Activated naive CD8-positive, alpha-beta T cell treated with anti-CD3 and anti-CD28 coated beads, Interleukin-2, amount 50 U/mL, for 16 hours (primary cell): Measurements from ENCODE around the gene GINM1.

Experiments used
- DNase-seq: peaks from one replicate; pipeline ENCODE4 v3.0.0-alpha.2; 2020; ENCODE audit warnings: low read depth, low spot score

GINM1 gene, protein sequence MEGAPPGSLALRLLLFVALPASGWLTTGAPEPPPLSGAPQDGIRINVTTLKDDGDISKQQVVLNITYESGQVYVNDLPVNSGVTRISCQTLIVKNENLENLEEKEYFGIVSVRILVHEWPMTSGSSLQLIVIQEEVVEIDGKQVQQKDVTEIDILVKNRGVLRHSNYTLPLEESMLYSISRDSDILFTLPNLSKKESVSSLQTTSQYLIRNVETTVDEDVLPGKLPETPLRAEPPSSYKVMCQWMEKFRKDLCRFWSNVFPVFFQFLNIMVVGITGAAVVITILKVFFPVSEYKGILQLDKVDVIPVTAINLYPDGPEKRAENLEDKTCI

DNA sequence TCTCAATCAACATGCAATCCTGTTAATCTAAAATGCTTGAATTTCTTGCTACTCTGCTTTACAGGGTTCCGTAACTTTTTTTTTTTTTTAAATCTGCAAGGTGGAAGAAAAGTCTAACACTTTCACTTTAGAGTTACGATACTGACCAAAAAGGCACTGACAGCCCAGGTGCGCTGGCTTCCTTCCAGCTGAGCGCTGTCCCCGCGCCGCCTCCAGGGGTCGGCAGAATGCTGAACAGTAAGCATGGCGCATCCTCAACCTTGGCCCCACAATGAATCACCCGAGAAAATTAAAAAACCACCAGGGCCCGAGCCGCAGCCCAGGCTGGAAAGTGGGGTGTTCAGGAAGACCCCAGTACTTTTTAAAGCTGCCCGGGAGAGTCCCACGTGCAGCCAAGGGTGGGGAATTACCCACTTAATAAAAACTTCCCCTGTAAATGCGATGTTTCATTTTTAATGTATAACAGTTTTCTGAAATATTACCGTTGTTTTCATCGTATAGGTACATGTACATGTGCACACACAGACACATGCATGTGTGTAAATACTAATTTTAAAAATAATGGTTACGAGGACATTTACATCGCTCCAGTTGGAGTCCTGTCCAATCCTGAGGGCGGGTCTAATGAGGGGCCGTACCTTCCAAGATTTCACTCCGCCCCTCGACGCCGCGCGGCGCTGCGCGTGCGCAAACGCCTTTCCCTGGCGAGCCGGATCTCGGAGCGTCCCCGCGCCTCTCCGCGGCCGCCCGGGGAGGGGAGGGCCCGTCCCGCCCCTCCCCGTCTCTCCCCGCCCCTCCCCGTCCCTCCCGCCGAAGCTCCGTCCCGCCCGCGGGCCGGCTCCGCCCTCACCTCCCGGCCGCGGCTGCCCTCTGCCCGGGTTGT is at the start of gene GINM1:
Gene GINM1, plus strand, starts transcription at position 849 of the 883 bp plus-strand sequence. CDS start 40 bp downstream, outside the sequence.
- peak; percentile 89 for DNase-seq

DNA sequence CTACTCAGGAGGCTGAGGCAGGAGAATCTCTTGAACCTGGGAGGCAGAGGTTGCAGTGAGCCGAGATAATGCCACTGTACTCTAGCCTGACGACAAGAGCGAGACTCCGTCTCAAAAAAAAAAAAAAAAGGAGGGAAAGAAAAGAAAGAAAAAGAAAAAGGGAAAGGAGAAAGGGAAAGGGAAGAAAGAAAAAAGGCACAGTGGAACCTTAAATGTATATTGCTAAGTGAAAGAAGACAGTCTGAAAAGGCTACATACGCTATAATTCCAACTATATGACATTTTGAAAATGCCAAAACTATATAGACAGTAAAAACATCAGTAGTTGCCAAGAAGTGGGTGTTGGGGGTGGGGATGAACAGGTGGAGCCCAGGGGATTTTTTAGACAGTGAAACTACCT is 36.5 kb upstream of the GINM1 start:
- DNase-seq, result no peak

DNA sequence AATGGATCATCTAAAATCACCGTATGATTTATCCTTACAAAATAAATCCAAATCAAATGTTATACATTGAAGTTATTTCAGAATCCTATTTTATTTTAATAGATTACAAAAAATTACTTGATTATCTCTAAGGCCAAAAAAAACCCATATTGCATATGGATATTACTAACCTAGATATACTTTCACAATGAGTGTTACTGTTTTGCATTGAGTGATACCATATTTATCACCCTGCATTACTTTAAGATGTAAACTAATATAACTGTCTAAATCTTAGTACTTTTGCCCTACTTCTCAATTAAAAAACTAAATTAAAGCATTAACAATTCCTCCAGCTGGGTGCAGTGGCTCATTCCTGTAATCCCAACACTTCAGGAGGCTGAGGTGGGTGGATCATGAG is 31.4 kb upstream of the GINM1 start:
- DNase-seq, result no peak

DNA sequence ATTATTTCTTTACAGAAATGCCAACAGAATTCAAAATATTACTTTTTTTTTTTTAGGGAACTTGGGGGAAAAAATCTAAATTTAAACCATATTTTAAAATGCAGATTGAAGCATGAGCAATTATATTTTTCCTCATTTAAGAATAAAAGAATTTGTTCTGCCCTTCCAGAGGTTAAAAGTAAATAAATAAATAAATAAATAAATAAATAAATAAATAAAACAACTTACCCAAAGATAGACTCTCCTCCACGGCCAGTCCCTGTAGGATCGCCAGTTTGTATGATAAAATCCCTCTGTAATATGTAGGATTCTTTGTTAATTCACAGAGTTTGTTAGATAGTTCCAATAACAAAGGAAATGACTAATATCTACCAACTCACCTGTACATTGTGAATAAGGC is 25.0 kb upstream of the GINM1 start:
- no peak for DNase-seq

DNA sequence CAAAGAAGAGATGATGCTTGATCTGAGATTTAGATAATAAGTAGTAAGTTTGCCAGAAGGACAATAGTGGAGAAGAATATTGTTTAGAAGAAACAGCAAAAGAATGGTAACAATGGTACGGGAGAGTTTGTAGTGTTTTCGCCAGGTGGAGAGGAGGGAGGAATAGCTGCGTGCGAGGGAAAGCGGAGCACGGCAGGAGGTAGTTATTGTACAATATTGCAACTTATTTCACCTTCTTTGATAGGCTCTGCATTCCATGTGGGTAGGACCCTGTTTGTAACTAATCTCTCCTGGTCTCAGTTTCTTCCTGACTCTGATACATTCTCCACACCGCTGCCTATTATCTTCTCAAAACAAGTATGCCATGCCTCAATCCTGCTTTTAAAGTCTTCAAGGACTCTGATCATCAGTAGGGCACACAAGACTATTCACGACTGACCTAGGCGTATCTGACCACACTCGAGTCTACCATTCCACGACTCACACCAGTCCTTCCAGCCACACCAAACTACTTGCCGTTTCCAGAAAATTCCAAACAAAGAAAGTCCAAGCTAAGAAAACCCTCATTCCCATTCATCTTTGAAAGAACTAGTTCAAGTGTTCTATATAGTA is 21.4 kb upstream of the GINM1 start:
- no peak for DNase-seq

DNA sequence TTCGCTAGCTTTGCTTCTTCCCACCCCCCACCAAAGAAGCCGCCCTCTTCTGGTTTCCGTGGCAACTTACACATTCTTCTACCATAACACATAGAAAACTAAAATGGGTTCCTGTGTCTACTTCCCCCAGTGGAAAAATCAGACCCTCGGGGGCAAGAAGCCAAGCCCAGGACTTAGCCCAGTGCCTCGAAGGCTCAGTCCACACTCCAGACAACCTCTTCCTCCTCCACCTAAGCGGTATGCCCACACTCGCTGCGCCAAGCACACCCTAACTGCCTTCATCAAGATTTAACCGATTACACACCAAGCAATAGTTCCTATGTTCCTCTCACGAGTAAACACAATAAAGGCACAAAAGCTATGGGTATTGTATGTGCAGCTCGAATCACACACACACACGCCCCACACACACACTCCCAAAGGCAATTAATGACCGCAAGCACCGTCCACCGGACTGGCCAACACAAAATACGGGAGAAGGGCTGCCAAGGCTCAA is 20.9 kb upstream of the GINM1 start:
- DNase-seq, result no peak

DNA sequence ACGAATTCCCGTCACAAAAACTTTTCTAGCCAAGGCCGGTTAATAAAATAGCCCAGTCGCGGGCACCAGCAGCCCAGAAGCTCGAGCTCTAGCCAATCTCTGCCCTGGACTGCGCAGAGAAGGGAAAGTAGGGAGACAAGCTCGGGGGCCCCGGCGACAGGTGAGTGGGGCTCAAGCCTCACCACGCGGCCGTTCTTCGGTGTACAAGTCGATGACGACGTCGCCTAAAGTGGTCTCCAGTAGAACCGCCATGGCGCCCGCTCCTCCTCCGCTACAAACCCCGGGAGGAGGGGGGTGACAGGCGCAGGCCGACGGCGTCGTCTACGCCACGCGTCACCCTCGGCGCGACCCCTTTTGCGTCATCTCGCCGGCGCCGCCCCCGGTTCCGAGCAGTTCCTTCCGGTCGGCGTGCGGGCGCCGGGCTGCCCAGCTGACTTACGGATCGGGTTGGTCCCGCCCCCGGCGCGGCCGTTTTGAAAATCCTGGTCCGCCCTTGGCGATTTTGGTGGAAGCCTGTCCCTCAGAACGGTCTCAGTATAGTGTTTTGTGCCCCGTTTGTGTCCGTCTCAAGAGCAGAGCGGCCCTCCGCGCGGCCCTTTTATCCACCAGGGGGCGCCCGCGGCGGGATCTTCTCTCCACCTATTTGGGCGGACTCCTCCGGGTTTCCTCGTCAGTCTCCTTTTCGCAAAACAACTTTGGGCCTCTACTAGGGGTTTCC is 20.3 kb upstream of the GINM1 start, which contains the start of gene PPIL4:
Gene PPIL4, minus strand, starts transcription at position 290 of the 718 bp plus-strand sequence. Its CDS starts 38 bp downstream, at position 252.
- DNase-seq, result peak; percentile 90

DNA sequence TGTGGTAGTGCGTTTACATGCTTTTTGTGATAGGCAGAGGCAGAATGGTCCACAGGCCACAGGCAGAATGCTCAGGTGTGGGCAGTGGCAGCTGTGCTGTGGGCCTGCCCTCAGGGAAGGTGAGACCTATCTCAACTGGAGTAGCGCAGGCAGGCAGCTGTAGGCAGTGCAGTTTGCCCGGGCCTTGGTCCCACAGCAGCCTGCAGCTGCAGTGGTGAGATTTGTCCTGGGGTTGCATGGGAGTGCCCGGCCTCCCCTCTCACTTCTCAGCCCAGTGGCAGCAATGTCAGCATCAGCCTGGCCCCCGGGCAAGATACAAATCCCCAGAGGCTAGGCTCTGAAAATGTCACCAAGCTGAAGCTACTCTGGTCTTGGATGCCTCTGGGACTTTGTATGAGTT is 14.3 kb upstream of the GINM1 start:
- no peak for DNase-seq

DNA sequence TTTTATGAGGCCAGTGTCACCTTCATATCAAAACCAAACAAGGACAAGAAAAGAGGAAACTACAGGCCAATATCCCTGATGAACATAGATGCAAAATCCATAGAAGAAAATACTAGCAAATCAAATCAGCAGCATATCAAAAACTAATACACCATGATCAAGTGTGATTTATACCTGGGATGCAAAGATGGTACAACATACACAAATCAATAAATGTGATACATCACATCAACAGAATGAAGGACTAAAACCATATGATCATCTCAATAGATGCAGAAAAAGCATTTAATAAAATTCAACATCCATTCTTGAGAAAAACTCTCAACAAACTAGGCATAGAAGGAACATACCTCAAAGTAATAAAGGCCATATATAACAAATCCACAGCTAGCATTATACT is 8.1 kb upstream of the GINM1 start:
- DNase-seq, result no peak

DNA sequence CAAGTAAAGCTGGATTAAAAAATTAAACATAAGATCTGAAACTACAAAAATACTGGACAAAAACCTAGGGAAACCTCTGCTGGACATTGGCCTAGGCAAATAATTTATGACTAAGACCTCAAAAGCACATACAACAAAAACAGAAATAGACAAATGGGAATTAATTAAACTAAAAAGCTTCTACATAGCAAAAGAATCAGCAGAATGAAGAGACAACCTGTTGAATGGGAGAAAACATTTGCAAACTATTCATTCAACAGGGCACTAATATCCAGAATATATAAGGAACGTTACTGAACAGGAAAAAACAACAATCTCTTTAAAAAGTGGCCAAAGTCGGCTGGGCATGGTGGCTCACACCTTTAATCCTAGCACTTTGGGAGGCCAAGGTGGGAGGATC is 6.8 kb upstream of the GINM1 start:
- DNase-seq, result no peak

DNA sequence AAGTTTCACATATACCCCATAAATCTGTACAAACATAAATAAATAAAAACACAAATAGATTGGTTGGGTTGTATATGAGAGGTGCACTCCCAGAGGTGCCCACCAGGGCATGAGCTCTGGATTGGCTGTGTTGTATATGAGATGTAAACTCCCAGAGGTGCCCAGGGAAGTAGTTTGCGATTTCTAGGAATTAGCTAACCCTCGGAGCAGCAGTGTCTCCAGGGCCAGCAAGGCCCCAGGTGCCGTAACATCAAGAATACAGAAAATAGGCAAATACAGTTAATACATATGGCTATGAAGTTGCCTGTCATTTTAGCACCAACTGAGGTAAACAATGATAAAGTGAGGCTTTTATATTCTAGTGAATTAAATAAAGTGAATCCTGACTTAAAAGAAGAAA is 5.4 kb upstream of the GINM1 start:
- no peak for DNase-seq

DNA sequence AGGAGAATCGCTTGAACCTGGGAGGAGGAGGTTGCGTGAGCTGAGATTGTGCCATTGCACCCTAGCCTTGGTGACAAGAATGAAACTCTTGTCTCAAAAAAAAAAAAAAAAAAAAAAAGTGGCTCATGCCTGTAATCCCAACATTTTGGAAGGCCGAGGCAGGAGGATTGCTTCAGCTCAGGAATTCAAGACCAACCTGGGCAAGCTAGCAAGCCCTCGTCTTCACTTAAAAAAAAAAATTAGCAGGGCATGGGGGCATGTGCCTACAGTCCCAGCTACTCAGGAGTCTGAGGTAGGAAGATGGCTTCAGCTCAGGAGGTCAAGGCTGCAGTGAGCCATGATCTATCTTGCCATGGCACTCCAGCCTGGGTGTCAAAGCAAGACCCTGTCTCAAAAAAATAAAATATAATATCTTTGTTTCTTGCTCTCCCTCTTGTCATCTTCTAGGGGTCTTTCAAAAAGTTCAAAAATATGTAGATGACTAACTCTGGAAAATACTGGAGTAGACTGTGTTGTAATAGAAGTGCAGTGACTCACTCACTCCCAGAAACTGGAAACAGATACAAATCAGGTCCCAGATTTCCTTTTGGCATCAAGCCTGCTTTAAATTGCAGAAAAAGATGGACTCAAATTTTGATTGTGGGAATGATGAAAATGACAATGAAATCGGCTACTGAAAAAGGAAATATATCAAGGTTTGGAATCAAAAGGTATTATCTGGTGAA is 2.8 kb upstream of the GINM1 start:
- DNase-seq, result no peak

DNA sequence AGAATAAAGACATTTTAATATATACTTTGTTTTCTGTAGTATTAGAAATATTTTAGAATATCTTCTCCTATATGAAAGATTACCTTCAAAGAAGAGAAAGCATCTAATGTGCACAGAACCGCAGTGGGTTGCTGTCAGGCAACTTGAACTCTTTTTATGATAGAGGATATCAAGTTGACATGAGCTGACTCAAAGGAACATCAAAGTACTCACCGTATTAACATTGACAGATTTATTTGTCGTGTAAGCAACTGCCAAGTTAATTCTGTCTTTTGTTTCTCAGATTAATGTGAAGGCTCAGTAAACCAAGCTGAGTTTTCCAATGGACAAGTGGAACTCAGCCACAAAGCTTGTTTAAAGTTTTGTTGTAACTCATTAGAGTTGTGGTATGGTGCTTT is 2.2 kb upstream of the GINM1 start:
- no peak for DNase-seq

DNA sequence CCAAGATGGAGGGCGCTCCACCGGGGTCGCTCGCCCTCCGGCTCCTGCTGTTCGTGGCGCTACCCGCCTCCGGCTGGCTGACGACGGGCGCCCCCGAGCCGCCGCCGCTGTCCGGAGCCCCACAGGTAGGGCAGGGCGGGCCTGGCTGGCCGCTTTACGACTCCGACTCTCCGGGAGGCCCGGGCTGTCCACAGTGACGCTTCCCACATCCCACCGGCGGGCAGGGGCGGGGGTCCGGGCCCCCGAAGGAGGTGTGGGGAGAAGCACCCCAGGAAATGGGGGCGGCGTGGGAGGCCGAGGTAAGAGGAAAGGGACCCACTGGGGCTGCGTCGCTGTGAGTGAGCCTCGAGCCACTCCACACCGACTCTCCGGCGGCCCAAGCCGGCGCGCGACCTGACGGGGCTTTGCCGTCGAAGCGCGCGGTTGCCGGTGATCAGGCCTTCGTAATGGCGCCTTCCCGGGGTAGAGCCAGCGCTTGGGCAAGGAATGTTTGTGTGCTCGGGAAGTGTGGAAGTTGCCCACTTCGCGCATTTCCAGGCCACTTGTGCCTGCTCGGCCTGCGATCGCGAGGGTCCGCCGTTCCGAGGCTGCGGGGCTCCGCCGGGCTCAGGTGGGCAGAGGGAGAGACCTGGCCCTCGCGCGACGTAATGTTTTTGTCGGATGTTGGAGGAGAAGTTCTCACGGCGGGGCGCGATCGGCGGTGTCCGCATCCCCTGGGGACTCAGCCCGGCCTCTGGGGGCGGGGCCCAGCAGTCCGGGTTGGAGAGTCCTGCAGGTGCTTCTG is 427 bp downstream of the GINM1 start:
- DNase-seq, result no peak

DNA sequence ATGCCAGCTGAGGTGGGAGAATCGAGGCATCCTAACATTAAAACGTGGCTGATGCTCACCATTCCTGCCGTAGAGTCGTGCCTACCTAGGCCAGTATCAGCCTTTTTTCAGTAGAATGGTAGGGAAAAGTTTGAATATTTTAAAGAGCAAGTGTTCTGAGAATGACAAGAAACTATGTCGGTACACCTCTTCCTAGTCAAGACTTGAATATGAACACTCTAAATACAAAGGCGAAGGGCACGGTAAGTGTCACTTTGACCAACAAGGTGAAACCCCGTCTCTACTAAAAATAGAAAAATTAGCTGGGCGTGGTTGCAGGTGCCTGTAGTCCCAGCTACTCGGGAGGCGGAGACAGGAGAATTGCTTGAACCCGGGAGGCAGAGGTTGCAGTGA is 1.0 kb downstream of the GINM1 start:
- no peak for DNase-seq

DNA sequence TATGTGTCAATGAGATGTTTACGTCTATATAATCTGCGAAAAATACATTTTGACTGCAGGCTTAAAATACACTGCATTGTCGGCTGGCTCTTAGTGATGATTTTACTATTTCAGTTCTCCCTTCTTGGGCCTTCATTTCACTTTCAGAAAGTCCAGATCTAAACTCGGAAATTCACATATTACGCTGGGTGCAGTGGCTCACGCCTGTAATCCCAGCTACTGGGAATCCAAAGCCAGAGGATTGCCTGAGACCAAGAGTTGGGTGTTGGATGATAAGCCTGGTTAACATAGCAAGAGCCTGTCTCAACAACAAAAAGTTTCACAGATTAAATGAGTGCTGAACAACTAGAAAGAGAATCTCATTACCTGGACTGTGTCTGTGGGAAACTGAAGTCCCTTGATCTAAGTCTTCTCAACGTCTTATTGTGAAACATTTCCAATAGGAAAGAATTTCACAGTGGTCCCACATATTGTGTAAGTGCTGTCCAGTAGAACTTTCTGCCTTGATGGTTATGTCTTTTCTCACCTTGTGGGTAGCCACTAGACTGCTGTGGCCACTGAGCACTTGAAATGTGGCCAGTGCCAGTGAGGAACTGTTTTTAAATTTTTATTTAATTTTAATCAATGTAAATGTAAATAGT is 1.9 kb downstream of the GINM1 start:
- no peak for DNase-seq

DNA sequence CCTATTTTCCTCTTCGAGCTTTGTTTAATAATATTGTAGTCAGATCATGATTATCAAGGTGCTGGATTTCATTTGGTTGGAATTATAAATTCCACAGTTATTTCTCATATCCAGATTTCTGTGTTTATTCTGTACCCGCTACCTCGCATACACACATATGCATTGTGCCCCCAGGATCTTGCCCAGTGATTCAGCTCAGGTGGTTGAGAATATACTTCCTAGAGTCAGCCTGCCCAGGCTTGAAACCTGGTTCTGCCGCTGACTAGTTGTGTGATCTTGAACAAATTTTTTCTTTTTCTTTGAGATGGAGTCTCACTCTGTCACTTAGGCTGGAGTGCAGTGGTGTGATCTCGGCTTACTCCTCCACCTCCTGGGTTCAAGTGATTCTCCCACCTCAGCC is 14.7 kb downstream of the GINM1 start:
- DNase-seq, result no peak

DNA sequence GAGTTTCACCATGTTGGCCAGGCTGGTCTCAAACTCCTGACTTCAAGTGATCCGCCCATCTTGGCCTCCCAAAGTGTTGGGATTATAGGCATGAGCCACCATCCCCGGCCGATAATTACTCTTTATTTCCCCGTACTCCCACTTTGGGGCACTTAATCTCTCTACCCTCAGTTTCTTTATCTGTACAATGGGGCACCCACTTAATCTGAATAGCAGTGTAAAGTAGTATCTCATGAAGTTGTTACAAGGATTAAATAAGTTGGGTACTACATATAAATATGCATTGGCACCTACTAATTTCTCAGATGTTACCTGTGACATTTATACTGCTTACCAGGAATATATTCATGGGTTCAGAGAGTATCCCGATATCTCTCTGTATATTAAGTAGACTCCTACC is 15.2 kb downstream of the GINM1 start:
- DNase-seq, result no peak

DNA sequence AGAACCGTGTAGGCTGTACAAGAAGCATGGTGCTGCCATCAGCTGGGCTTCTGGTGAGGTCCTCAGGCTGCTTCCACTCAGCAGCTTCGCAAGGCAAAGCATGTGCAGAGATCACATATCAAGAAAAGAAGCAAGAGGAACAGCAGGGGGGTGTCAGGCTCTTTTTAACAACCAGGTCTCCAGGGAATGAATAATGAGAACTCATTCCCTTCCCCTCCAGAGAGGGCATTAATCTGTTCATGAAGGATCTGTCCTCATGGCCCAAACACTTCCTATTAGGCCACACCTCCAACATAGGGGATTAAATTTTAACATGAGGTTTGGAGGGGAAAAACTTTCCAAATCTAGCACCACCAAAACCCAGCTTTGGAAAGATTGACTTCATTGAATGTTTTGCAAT is 20.0 kb downstream of the GINM1 start:
- no peak for DNase-seq

DNA sequence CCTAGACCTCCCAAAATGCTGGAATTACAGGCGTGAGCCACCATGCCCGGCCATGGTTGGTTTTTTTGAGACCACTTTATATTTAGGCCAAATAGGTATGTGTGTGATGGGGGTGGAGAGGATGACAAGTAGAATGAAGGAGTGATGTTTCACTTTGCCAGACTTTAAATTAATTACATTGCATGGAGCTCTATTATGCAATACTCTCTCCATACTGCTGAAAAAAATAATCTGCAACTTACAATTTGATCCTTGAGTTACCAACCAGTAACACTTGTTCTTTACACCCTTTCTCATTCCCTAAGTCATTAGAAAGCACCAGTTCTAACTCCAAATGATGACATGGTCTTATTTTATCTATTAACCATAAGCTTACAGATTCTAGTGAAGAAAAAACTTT is 26.8 kb downstream of the GINM1 start:
- DNase-seq, result no peak
